WI38 (cell line): ENCODE results near the gene KLHL33.
"Not testable (repeated sequence)": the region's sequence is repeated elsewhere in the genome, so short reads cannot be mapped to it uniquely, and the experiment has no call there.

ENCODE experiments used
- H3K4me3 ChIP-seq: 2 replicates; pipeline ENCODE4 v1.5.1; 2011; ENCODE audit warnings: low read depth, mild to moderate bottlenecking, control low read depth, low read length
- CTCF ChIP-seq: IDR thresholded peaks from 2 replicates; pipeline ENCODE4 v1.5.1; 2012; ENCODE audit warnings: low read depth, mild to moderate bottlenecking, control low read depth, low read length

The KLHL33 gene

GRCh38 chr14:20458031-20458789 lies 22.2 kb upstream of the KLHL33 start:
- no peak overlapping the region for H3K4me3 ChIP-seq
- no peak for TF ChIP-seq CTCF

DNA sequence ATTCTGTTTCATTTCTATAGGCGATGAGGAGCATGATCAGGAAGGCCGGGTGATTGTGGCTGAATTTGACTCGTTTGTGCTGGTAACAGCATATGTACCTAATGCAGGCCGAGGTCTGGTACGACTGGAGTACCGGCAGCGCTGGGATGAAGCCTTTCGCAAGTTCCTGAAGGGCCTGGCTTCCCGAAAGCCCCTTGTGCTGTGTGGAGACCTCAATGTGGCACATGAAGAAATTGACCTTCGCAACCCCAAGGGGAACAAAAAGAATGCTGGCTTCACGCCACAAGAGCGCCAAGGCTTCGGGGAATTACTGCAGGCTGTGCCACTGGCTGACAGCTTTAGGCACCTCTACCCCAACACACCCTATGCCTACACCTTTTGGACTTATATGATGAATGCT lies 21.0 kb upstream of the KLHL33 start:
- no peak overlapping the region for H3K4me3 ChIP-seq
- TF ChIP-seq CTCF = no peak

GRCh38 chr14:20455355-20456300 lies 19.7 kb upstream of the KLHL33 start:
- no peak for TF ChIP-seq CTCF
- H3K4me3 ChIP-seq = peak overlapping the region; percentile 92

DNA sequence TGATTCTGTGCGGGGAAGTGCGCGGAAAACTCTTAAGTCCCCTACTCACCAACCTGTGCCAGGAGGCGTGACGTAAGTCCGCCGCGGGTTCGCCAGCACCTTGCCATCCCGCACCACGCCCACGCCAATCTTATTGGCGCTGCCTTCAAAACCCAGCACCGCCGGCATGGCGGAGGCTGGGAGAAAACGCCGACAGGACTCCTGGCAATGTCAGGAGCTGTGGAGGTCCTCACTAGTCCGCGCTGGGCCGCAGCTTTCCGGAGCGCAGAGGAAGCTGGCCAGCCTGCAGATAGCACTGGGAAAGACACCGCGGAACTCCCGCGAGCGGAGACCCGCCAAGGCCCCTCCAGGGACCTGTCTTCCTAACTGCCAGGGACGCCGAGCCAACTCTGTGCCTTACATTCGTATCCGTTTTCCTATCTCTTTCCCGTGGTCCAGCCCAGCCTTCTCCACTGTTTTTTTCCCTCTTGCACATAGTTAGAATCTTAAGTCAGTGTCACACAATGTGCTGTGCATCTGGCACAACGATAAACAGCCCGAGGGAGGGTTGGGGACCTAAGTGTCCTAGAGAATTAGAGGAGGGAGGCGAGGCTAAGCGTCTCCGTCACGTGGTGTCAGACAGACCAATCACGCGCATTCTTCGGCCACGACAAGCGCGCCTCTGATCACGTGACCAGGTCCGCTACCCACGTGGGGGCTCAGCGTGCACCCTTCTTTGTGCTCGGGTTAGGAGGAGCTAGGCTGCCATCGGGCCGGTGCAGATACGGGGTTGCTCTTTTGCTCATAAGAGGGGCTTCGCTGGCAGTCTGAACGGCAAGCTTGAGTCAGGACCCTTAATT lies 18.8 kb upstream of the KLHL33 start, which contains the start of the genes APEX1 and OSGEP:
APEX1 (plus strand) TSS at position 711 of the 839 bp plus-strand sequence. CDS start 420 bp downstream, outside the sequence.
OSGEP (minus strand) TSS at position 297 of the 839 bp plus-strand sequence; CDS start at position 168, 129 bp downstream.
- peak within 1 kb of the TSS; percentile 92 for H3K4me3 ChIP-seq
- TF ChIP-seq CTCF = no peak

DNA sequence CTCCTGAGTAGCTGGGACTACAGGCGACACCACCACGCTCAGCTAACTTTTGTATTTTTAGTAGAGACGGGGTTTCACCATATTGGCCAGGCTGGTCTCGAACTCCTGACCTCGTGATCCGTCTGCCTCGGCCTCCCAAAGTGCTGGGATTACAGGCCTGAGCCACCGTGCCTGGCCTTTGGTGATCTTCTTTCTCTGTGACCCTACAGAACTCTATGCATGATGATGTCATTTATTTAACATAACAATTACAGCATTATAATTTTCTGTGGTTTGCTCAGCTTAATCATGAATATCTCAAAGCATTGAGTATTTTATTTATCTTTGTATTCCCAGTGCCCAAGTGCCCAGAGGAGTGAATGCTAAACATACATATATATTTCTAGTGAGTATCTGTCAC lies 16.9 kb upstream of the KLHL33 start:
- H3K4me3 ChIP-seq = not testable (repeated sequence)

GRCh38 chr14:20446889-20447288 lies 10.9 kb upstream of the KLHL33 start:
- H3K4me3 ChIP-seq = no peak overlapping the region
- no peak for TF ChIP-seq CTCF

DNA sequence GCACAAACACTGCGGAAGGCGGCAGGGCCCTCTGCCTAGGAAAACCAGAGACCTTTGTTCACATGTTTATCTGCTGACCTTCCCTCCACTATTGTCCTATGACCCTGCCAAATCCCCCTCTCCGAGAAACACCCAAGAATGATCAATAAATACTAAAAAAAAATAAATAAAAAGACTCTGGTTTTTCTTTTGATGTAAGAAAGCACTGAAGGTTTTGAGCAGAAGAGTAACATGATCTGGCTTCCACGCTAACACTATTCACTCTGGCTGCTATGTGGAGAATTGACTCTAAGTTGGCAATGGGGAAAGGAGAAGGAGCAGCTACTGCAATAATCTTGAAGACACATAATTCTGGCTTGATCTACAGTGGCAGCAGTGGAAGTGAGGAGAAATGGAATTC lies 7.7 kb upstream of the KLHL33 start:
- H3K4me3 ChIP-seq = not testable (repeated sequence)
